Nasal cavity respiratory epithelium epithelial cell of viscerocranial mucosa (primary cell): Measurements from ENCODE around the gene DLD. TPM values are rescaled to one million over a fixed set of nuclear protein-coding genes. Genes with fewer than 3 reads are reported as not detected.

ENCODE experiments used
- total RNA-seq: library from RNA; depleted of rRNA; stranded (reverse); fragments of >200 nt; gene quantifications from 2 replicates; pipeline ENCODE4 v1.2.3, GENCODE V29; 2014

DLD gene
- 60.1 and 88.1 TPM in 2 replicates for total RNA-seq

GRCh38 chr7:107890962-107891635, at the start of gene DLD:
DLD (plus strand) TSS chr7:107891183; CDS start chr7:107891251, 68 bp downstream.

Other genes with a start within 250 kb of the DLD start
- gene SLC26A4, start 230.4 kb upstream of the DLD start, total RNA-seq = 0.43 and 0.68 TPM in 2 replicates
- 21.9 and 32.8 TPM in 2 replicates for gene CBLL1, start 147.0 kb upstream of the DLD start, total RNA-seq
- gene SLC26A3, start 88.0 kb upstream of the DLD start, total RNA-seq = 0.14 TPM in 1 of 2 replicates, not detected in the other
- gene LAMB1, start 112.0 kb downstream of the DLD start, total RNA-seq = 112 and 224 TPM in 2 replicates
- 0.50 and 0.68 TPM in 2 replicates for gene LAMB4, start 239.2 kb downstream of the DLD start, total RNA-seq